ENCODE results near the gene PRKAG2. TPM values are rescaled to one million over a fixed set of nuclear protein-coding genes. Genes with fewer than 3 reads are reported as not detected.
"Not testable (repeated sequence)": the region's sequence is repeated elsewhere in the genome, so short reads cannot be mapped to it uniquely, and the experiment has no call there.

Gene PRKAG2
- total and polyA plus RNA-seq, 8 donors = 19.9 to 302 (median 60.9) TPM

DNA sequence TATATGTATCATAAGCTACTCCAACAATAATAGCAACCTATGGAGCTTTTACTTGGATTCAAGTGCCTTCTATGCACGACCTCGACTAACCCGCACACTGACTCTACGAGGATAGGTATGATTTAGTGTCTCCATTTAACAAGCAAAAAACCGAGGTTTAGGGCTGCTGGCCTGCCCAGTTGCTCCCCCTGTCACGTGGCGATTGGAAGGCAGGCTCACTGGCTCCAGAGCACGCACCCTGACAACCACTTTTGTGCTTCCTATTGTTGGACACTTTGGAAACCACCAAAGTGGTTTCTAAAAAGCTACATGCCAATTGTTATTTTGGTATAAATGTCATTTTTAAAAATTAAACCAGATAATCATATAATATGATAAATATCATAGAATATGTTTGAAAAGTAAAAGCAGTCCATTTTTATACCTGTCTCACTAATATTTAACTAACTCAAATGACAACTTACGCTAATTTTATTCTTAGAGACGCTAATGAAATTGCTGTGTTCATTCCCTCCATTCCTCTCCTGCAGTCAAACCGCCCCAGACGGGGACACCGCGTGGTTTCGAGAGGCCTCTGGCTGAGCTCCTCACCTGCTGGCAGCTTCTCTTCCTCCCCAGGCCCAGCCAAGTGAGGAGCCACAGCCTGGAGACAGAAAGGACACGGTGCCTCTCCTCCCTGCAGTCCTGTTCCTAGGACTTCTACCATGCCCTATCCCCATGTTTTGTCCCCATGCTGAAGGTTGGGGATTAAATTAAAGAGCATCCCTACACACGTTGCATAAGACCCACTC, 335.0 kb downstream of the PRKAG2 start:
- TF ChIP-seq POLR2AphosphoS5 (IDR thresholded peaks at IDR 0.05) (no peak), POLR2A (IDR thresholded peaks at IDR 0.05) (no peak)
- H3K4me3 ChIP-seq = no peak overlapping the region
- 83 to 88% (median 85%) methylated on average over 17 of the region's 17 CpGs for WGBS, 5 donors
- no peak for DNase-seq
- H3K4me1 ChIP-seq = peaks cover 0 to 27% (median 14%) of the 10 kb centered on the region in 4 donors
- intact Hi-C loops (cut with DNase I; ENCODE audit: low total_unique reads) = no loop called here
- H3K36me3 ChIP-seq = no peaks in the 10 kb centered on the region
- H3K27ac ChIP-seq = no peak overlapping the region
- no peaks in the 10 kb centered on the region for H3K27me3 ChIP-seq
- H3K9me3 ChIP-seq = no peaks in the 10 kb centered on the region

DNA sequence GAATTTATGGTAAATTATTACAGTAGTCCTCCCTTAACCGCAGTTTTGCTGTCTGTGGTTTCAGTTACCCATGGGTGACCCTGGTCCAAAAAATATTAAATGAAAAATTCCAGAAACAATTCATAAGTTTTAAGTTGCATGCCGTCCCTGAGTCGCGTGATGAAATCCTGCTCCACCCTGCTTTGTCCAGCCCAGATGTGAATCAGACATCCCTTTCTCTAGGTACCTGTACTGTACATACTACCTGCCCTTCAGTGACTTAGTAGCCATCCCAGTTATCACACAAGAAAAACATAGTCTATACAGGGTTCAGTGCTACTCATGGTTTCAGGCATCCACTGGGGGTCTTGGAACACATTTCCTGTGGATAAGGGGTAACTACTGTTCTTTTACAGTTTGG, 336.8 kb downstream of the PRKAG2 start:
- Histone ChIP-seq H3K4me1 (peaks cover 0 to 27% (median 14%) of the 10 kb centered on the region in 4 donors), H3K9me3 (no peaks in the 10 kb centered on the region), H3K27me3 (no peaks in the 10 kb centered on the region), H3K4me3 (no peak overlapping the region), H3K27ac (peak overlapping the region in 1 of 5 donors; percentile 72), H3K36me3 (no peaks in the 10 kb centered on the region)
- WGBS, 5 donors = 94 to 96% (median 95%) methylated on average over 4 of the region's 4 CpGs
- intact Hi-C loops (cut with DNase I; ENCODE audit: low total_unique reads) = no loop called here
- TF ChIP-seq POLR2A (IDR thresholded peaks at IDR 0.05) (no peak), EP300 (IDR thresholded peaks at IDR 0.05) (no peak), POLR2AphosphoS5 (IDR thresholded peaks at IDR 0.05) (no peak)
- TF ChIP-seq, protein P1, sequence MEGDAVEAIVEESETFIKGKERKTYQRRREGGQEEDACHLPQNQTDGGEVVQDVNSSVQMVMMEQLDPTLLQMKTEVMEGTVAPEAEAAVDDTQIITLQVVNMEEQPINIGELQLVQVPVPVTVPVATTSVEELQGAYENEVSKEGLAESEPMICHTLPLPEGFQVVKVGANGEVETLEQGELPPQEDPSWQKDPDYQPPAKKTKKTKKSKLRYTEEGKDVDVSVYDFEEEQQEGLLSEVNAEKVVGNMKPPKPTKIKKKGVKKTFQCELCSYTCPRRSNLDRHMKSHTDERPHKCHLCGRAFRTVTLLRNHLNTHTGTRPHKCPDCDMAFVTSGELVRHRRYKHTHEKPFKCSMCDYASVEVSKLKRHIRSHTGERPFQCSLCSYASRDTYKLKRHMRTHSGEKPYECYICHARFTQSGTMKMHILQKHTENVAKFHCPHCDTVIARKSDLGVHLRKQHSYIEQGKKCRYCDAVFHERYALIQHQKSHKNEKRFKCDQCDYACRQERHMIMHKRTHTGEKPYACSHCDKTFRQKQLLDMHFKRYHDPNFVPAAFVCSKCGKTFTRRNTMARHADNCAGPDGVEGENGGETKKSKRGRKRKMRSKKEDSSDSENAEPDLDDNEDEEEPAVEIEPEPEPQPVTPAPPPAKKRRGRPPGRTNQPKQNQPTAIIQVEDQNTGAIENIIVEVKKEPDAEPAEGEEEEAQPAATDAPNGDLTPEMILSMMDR (IDR thresholded peaks at IDR 0.05) = no peak
- DNase-seq = no peak

GRCh38 chr7:151539088-151539671, 337.7 kb downstream of the PRKAG2 start:
- Histone ChIP-seq H3K9me3 (no peaks in the 10 kb centered on the region), H3K27ac (peak overlapping the region in 1 of 5 donors; percentile 72), H3K4me3 (no peak overlapping the region), H3K27me3 (no peaks in the 10 kb centered on the region), H3K36me3 (no peaks in the 10 kb centered on the region), H3K4me1 (peaks cover 0 to 27% (median 14%) of the 10 kb centered on the region in 4 donors)
- intact Hi-C loops (cut with DNase I; ENCODE audit: low total_unique reads) = no loop called here
- TF ChIP-seq EP300 (IDR thresholded peaks at IDR 0.05) (no peak), POLR2AphosphoS5 (IDR thresholded peaks at IDR 0.05) (no peak)
- TF ChIP-seq, protein P1 (IDR thresholded peaks at IDR 0.05) = no peak
- DNase-seq = peak in 1 of 2 donors; percentile 67
- WGBS, 5 donors = 59 to 77% (median 63%) methylated on average over 8 to 9 of the region's 9 CpGs

DNA sequence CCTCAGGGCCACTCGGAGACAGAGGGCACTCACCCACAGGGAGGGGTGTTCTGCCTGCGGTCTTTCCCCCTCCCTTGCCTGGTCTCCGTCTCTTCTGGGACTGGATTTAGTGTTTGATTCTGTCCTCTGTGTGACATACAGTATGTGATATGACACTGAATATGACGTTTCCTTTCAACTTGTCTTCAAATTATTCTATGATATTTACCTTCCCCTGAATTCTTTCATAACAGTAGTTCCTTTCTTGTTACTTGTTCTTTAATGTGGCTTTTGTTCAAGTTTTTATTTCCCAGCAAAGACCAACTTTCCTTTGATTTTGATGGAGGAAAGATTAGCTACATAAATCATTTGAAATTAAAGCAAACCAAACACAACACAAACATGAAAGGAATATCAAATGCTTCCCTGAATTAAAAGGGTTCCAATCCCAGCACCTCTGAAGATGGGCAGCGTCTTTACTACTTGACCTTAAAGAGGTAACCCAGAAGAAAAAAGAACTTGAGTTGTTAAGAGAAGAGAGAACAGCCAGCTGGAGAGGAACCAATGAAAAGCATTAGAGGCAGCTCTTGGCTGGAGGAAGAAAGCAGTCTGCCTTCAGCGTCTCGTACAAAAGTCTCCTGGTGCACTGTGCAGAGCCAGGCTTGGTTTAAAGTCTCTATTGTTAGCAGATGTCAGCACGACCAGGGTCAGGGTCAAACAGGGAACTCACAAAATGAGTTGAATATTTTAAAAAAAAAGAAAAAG, 338.9 kb downstream of the PRKAG2 start:
- Histone ChIP-seq H3K9me3 (no peaks in the 10 kb centered on the region), H3K4me3 (no peak overlapping the region), H3K27ac (peak overlapping the region in 2 of 5 donors; percentile 55 to 72), H3K27me3 (no peaks in the 10 kb centered on the region), H3K36me3 (no peaks in the 10 kb centered on the region), H3K4me1 (peaks cover 0 to 27% (median 14%) of the 10 kb centered on the region in 4 donors)
- intact Hi-C loops (cut with DNase I; ENCODE audit: low total_unique reads) = no loop called here
- DNase-seq = peak in 1 of 2 donors; percentile 72
- 23 to 35% (median 31%) methylated on average over 8 of the region's 8 CpGs for WGBS, 5 donors
- no peak for TF ChIP-seq POLR2A (IDR thresholded peaks at IDR 0.05)
- TF ChIP-seq POLR2AphosphoS5 (IDR thresholded peaks at IDR 0.05) = peak in 1 of 3 donors; percentile 5

DNA sequence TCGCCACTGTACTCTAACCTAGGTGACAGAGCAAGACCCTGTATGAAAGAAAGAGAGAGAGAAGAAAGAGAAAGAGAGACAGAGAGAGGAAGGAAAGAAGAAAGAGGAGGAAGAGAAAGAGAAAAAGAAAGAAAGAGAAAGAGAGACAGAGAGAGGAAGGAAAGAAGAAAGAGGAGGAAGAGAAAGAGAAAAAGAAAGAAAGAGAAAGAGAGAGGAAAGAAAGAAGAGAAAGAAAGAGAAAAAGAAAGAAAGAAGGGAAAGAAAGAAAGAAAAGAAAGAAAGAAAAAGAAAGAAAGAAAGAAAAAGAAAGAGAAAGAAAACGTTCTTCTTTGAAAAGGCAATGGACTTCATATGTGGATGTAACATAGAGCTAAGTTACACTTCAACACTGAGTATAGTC, 340.7 kb downstream of the PRKAG2 start:
- intact Hi-C loops (cut with DNase I; ENCODE audit: low total_unique reads); DNase-seq; H3K27ac ChIP-seq; H3K9me3 ChIP-seq; H3K36me3 ChIP-seq; H3K4me3 ChIP-seq; H3K27me3 ChIP-seq: not testable (repeated sequence)
- H3K4me1 ChIP-seq = peaks cover 0 to 27% (median 14%) of the 10 kb centered on the region in 4 donors
- 89 to 95% (median 90%) methylated on average over 2 of the region's 2 CpGs for WGBS, 5 donors
